Tibial nerve (tissue), 4 donors: ENCODE measurements around the gene ITPK1.

Experiments used
- EP300 ChIP-seq, 2 donors: sonication (generic); formaldehyde crosslinking; IDR thresholded peaks; one replicate each; pipeline ENCODE4 v1.6.1; 2017; ENCODE audit warnings: antibody characterized with exemption in 2 of 2, mild to moderate bottlenecking in 1 of 2
- POLR2A ChIP-seq, 2 donors: fragments of 450-650 bp; IDR thresholded peaks; one replicate each; pipeline ENCODE4 v1.6.1; 2017; ENCODE audit warnings: antibody characterized with exemption in 2 of 2, mild to moderate bottlenecking in 2 of 2, moderate library complexity in 2 of 2
- TF ChIP-seq, protein P1 (sequence below), 5 experiments: fragments of 200-600 bp in 3 of 5; fragments of 450-650 bp in 2 of 5; sonication (generic) in 3 of 5; IDR thresholded peaks; one replicate each; pipeline ENCODE4 v1.5.1; 2016 to 2019; ENCODE audit warnings: antibody characterized with exemption in 5 of 5, mild to moderate bottlenecking in 3 of 5, moderate library complexity in 2 of 5

DNA sequence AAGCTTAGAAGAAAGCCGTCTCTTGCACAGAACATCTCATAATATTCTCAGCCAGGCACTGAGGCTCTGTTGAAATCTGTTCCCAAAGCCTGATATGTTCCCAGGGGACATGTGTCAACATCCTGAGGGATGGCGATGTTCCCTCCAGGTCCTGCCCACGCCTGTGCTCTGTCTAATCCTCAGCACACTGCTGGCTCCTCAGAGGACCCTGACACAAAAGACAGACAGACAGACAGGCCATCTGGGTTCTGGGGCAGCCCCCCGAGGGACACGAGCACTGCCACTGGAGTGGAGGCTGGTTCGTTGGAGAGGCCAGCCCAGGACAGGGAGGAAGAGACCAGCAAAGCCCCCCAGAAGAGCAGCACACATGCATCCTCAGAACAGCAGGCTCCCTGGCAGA is 165.0 kb downstream of the ITPK1 start:
- no peak for TF ChIP-seq POLR2A (IDR thresholded peaks at IDR 0.05)
- TF ChIP-seq, protein P1, sequence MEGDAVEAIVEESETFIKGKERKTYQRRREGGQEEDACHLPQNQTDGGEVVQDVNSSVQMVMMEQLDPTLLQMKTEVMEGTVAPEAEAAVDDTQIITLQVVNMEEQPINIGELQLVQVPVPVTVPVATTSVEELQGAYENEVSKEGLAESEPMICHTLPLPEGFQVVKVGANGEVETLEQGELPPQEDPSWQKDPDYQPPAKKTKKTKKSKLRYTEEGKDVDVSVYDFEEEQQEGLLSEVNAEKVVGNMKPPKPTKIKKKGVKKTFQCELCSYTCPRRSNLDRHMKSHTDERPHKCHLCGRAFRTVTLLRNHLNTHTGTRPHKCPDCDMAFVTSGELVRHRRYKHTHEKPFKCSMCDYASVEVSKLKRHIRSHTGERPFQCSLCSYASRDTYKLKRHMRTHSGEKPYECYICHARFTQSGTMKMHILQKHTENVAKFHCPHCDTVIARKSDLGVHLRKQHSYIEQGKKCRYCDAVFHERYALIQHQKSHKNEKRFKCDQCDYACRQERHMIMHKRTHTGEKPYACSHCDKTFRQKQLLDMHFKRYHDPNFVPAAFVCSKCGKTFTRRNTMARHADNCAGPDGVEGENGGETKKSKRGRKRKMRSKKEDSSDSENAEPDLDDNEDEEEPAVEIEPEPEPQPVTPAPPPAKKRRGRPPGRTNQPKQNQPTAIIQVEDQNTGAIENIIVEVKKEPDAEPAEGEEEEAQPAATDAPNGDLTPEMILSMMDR (IDR thresholded peaks at IDR 0.05) = no peak
- TF ChIP-seq EP300 (IDR thresholded peaks at IDR 0.05) = no peak
